GM23248 (cell line): ENCODE measurements around the gene AGAP1.

Source experiments
- EZH2 ChIP-seq: fragments of 200-600 bp; sonication (generic); IDR thresholded peaks from 2 replicates; pipeline ENCODE4 v1.6.1; 2018; ENCODE audit warnings: antibody characterized with exemption, mild to moderate bottlenecking; ENCODE audit not compliant: insufficient read depth, poor library complexity, severe bottlenecking
- EZH2phosphoT487 ChIP-seq: fragments of 200-600 bp; sonication (generic); IDR thresholded peaks from 2 replicates; pipeline ENCODE4 v1.6.1; 2018; ENCODE audit warnings: antibody characterized with exemption, moderate library complexity, mild to moderate bottlenecking, low read depth; ENCODE audit not compliant: insufficient read depth

- no peak for TF ChIP-seq EZH2phosphoT487
- no peak for TF ChIP-seq EZH2
Measured at GRCh38 chr2:235562065-235562747, 68.4 kb downstream of the AGAP1 start.
